ENCODE measurements around the gene TGIF1. TPM values are rescaled to one million over a fixed set of nuclear protein-coding genes. Genes with fewer than 3 reads are reported as not detected.

Gene TGIF1
- total RNA-seq, 1 donor from 2014 or later, result 261 TPM

DNA sequence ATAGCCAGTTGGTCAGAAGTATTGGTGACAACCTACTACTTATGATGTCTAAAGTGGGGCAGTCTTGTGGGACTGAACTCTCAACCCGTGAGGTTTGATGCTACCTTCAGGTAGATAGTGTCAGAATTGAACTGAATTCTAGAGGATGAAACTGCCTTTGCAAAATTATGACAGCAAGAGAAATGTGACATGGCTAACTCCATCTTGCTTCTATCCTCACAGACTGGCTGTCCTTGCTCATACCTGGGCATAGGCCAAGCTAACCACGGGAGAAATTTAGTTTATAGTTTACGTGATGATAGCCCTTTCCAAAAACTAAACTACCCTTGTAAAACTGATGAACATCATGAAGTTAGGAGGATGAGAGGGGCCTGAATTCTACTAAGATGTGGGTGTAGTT, 24.9 kb upstream of the TGIF1 start:
- Histone ChIP-seq H3K27me3 (no peaks in the 10 kb centered on the region), H4K20me1 (ENCODE audit: low read depth) (no peaks in the 10 kb centered on the region), H3K9me3 (ENCODE audit: low read depth) (no peaks in the 10 kb centered on the region), H3F3A (ENCODE audit: low read depth) (no peaks in the 10 kb centered on the region), H3K36me3 (no peaks in the 10 kb centered on the region), H3K79me2 (ENCODE audit: low read depth) (no peaks in the 10 kb centered on the region), H3K4me3 (no peak overlapping the region), H3K27ac (no peak overlapping the region), H3K4me1 (no peaks in the 10 kb centered on the region), H2AFZ (replicated peaks) (peak overlapping the region; percentile 60), H3K4me2 (no peak overlapping the region), H3K9ac (no peak overlapping the region)
- Mint-ChIP-seq H3K27ac (no peak overlapping the region), H3K9me3 (peaks cover 3% of the 10 kb centered on the region), H3K27me3 (ENCODE audit: insufficient read depth, low read depth) (peaks cover 2% of the 10 kb centered on the region), H3K36me3 (no peaks in the 10 kb centered on the region), H3K4me1 (no peaks in the 10 kb centered on the region), H3K4me3 (no peak overlapping the region)
- TF ChIP-seq EZH2phosphoT487 (IDR thresholded peaks at IDR 0.05) (no peak), EZH2 (IDR thresholded peaks at IDR 0.05) (no peak), CTCF (IDR thresholded peaks at IDR 0.05) (no peak)
- DNase-seq (ENCODE audit: low spot score), result no peak

GRCh38 chr18:3425446-3425845, 24.5 kb upstream of the TGIF1 start:
- no peak overlapping the region for H3K27ac Mint-ChIP-seq

GRCh38 chr18:3426074-3426473, 23.9 kb upstream of the TGIF1 start:
- Mint-ChIP-seq H3K9me3 (peaks cover 3% of the 10 kb centered on the region), H3K4me1 (no peaks in the 10 kb centered on the region), H3K27ac (no peak overlapping the region), H3K36me3 (no peaks in the 10 kb centered on the region), H3K27me3 (ENCODE audit: insufficient read depth, low read depth) (peaks cover 2% of the 10 kb centered on the region), H3K4me3 (no peak overlapping the region)
- TF ChIP-seq CTCF (IDR thresholded peaks at IDR 0.05), result no peak
- TF ChIP-seq EZH2 (IDR thresholded peaks at IDR 0.05), result no peak
- no peak for TF ChIP-seq EZH2phosphoT487 (IDR thresholded peaks at IDR 0.05)
- Histone ChIP-seq H3F3A (ENCODE audit: low read depth) (no peaks in the 10 kb centered on the region), H3K4me3 (no peak overlapping the region), H2AFZ (replicated peaks) (no peak overlapping the region), H3K4me1 (no peaks in the 10 kb centered on the region), H3K9ac (no peak overlapping the region), H3K9me3 (ENCODE audit: low read depth) (no peaks in the 10 kb centered on the region), H3K27ac (no peak overlapping the region), H3K79me2 (ENCODE audit: low read depth) (no peaks in the 10 kb centered on the region), H4K20me1 (ENCODE audit: low read depth) (no peaks in the 10 kb centered on the region), H3K27me3 (no peaks in the 10 kb centered on the region), H3K4me2 (no peak overlapping the region), H3K36me3 (no peaks in the 10 kb centered on the region)
- no peak for DNase-seq (ENCODE audit: low spot score)

More at GRCh38 chr18:3425446-3425845, 24.5 kb upstream of the TGIF1 start:
- H3K79me2 ChIP-seq (ENCODE audit: low read depth), result no peaks in the 10 kb centered on the region
- H3K36me3 Mint-ChIP-seq, result no peaks in the 10 kb centered on the region
- no peaks in the 10 kb centered on the region for H3K27me3 ChIP-seq
- no peaks in the 10 kb centered on the region for H3K4me1 Mint-ChIP-seq
- no peak overlapping the region for H3K27ac ChIP-seq
- peaks cover 2% of the 10 kb centered on the region for H3K27me3 Mint-ChIP-seq (ENCODE audit: insufficient read depth, low read depth)
- H3K4me1 ChIP-seq, result no peaks in the 10 kb centered on the region
- no peak overlapping the region for H3K4me3 ChIP-seq
- no peak overlapping the region for H3K9ac ChIP-seq
- TF ChIP-seq EZH2phosphoT487 (IDR thresholded peaks at IDR 0.05), result no peak
- peak overlapping the region; percentile 60 for H2AFZ ChIP-seq (replicated peaks)
- H4K20me1 ChIP-seq (ENCODE audit: low read depth), result no peaks in the 10 kb centered on the region
- DNase-seq (ENCODE audit: low spot score), result no peak
- no peaks in the 10 kb centered on the region for H3K9me3 ChIP-seq (ENCODE audit: low read depth)
- no peaks in the 10 kb centered on the region for H3K36me3 ChIP-seq
- peaks cover 3% of the 10 kb centered on the region for H3K9me3 Mint-ChIP-seq
- H3K4me3 Mint-ChIP-seq, result no peak overlapping the region
- H3F3A ChIP-seq (ENCODE audit: low read depth), result no peaks in the 10 kb centered on the region
- H3K4me2 ChIP-seq, result no peak overlapping the region

DNA sequence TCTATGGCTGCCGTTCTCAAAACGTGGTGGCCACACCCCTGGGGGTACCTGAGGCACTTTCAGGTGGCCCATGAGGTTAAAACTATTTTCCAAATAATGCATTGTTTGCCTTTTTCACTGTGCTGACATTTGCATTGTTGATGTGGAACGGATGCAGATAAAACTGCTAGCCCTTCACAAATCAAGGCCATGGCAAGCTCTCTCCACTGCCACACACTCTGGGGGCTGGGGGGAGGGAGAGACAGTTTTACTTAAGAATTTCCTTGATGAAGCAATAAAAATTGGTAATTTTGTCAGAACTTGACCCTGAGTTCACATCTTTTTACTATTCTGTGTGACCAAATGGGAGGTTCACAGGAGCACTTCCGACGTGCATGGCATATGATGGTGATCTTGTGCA, 22.0 kb upstream of the TGIF1 start:
- H2AFZ ChIP-seq (replicated peaks), result no peak overlapping the region
- no peaks in the 10 kb centered on the region for H3K9me3 ChIP-seq (ENCODE audit: low read depth)
- H3K9me3 Mint-ChIP-seq, result peaks cover 3% of the 10 kb centered on the region
- H3K9ac ChIP-seq, result no peak overlapping the region
- H3K4me1 ChIP-seq, result no peaks in the 10 kb centered on the region
- no peaks in the 10 kb centered on the region for H3K36me3 Mint-ChIP-seq
- peaks cover 2% of the 10 kb centered on the region for H3K27me3 Mint-ChIP-seq (ENCODE audit: insufficient read depth, low read depth)
- no peak overlapping the region for H3K4me3 ChIP-seq
- no peaks in the 10 kb centered on the region for H3K36me3 ChIP-seq
- H3K27me3 ChIP-seq, result no peaks in the 10 kb centered on the region
- no peak overlapping the region for H3K27ac Mint-ChIP-seq
- H3K4me1 Mint-ChIP-seq, result no peaks in the 10 kb centered on the region
- no peak for DNase-seq (ENCODE audit: low spot score)
- no peak overlapping the region for H3K27ac ChIP-seq
- no peak overlapping the region for H3K4me2 ChIP-seq
- TF ChIP-seq EZH2 (IDR thresholded peaks at IDR 0.05), result no peak
- no peak for TF ChIP-seq CTCF (IDR thresholded peaks at IDR 0.05)
- no peak for TF ChIP-seq EZH2phosphoT487 (IDR thresholded peaks at IDR 0.05)
- H3K79me2 ChIP-seq (ENCODE audit: low read depth), result no peaks in the 10 kb centered on the region
- H4K20me1 ChIP-seq (ENCODE audit: low read depth), result no peaks in the 10 kb centered on the region
- H3F3A ChIP-seq (ENCODE audit: low read depth), result no peaks in the 10 kb centered on the region
- H3K4me3 Mint-ChIP-seq, result no peak overlapping the region
